Measurements from ENCODE around the gene GRID1. TPM values are rescaled to one million over a fixed set of nuclear protein-coding genes. Genes with fewer than 3 reads are reported as not detected.

GRID1 gene
- total and polyA plus RNA-seq, 9 of the 15 experiments (the other 6 are each of a cell fraction or from before 2014, with no cell fraction given): 0.01 to 7.2 (median 1.2) TPM

GRCh38 chr10:85914720-85915119 lies 451.9 kb downstream of the GRID1 start:
- intact Hi-C loops (cut with micrococcal nuclease): no loop called here

GRCh38 chr10:85908462-85908861 lies 458.1 kb downstream of the GRID1 start:
- no TSS peak for BruUV-seq (replicated peaks)
- Histone ChIP-seq H3K4me1 (replicated peaks in 1 of 2; ENCODE audit: control insufficient read depth in 2 of 2, insufficient read depth in 2 of 2, low read length in 2 of 2) (no peaks in the 10 kb centered on the region), H3K79me2 (ENCODE audit: control insufficient read depth, insufficient read depth, low read length) (no peaks in the 10 kb centered on the region), H3K4me3 (no peak overlapping the region), H3K4me2 (ENCODE audit: insufficient read depth, low read length) (no peak overlapping the region), H3K9ac (ENCODE audit: insufficient read depth in 1 of 2, low read depth in 2 of 2, low read length in 2 of 2) (no peak overlapping the region), H4K20me1 (replicated peaks; ENCODE audit: control insufficient read depth, insufficient read depth, low read length) (no peaks in the 10 kb centered on the region), H3K9me3 (replicated peaks; ENCODE audit: control insufficient read depth, insufficient read depth, low read depth, low read length) (no peaks in the 10 kb centered on the region), H3K27ac (ENCODE audit: extremely low read depth, low read depth, low read length) (no peak overlapping the region), H3K36me3 (ENCODE audit: control insufficient read depth, insufficient read depth, low read length) (no peaks in the 10 kb centered on the region), H3K27me3 (ENCODE audit: control insufficient read depth in 2 of 2, insufficient read depth in 2 of 2, low read length in 2 of 2) (no peaks in the 10 kb centered on the region; a peak in 1 of 5 replicates), H2AFZ (ENCODE audit: low read depth, low read length) (no peak overlapping the region), H3K9me1 (ENCODE audit: control insufficient read depth, insufficient read depth, low read length) (no peaks in the 10 kb centered on the region)
- 4% methylated on average over 3 of the region's 3 CpGs for WGBS (ENCODE audit: insufficient coverage, low coverage, missing lambda C conversion rate)
- intact Hi-C loops (cut with micrococcal nuclease): no loop called here
- CTCF ChIA-PET (ENCODE audit: low intra/inter-chr PET ratio): no interaction called here
- ATAC-seq (no peak), DNase-seq (ENCODE audit: extremely low read depth in 1 of 4, low spot score in 3 of 4) (no peak), FAIRE-seq (no peak)
- in situ Hi-C loops (cut with MboI): no loop called here
- POLR2A ChIA-PET: no interaction called here
- TF ChIP-seq ZNF316 (IDR thresholded peaks at IDR 0.05) (peak; percentile 61), MAFG (tag; conservative IDR thresholded peaks at IDR 0.05) (peak; percentile 33; the same call in 1 of the 2 replicates), MAFF (IDR thresholded peaks at IDR 0.05; ENCODE audit: low read length) (peak; percentile 23; the same call in 1 of the 2 replicates), ZFP91 (CRISPR knock-in tag; IDR thresholded peaks at IDR 0.05) (no peak), TCF3 (CRISPR knock-in tag; IDR thresholded peaks at IDR 0.05) (no peak), ZNF384 (IDR thresholded peaks at IDR 0.05; ENCODE audit: low read depth, low read length) (no peak), CCAR2 (IDR thresholded peaks at IDR 0.05; ENCODE audit: low read depth, low read length) (no peak), ZNF830 (CRISPR knock-in tag; IDR thresholded peaks at IDR 0.05) (no peak), MTF1 (CRISPR knock-in tag; IDR thresholded peaks at IDR 0.05; ENCODE audit: borderline replicate concordance) (no peak), ZSCAN29 (IDR thresholded peaks at IDR 0.05) (no peak), SMC3 (conservative IDR thresholded peaks at IDR 0.05; ENCODE audit: insufficient read depth, low read depth, low read length) (no peak), HDAC1 (IDR thresholded peaks at IDR 0.05) (no peak), CBX1 (IDR thresholded peaks at IDR 0.05; ENCODE audit: low read depth) (no peak), ZNF311 (CRISPR knock-in tag; IDR thresholded peaks at IDR 0.05) (no peak), RBM22 (IDR thresholded peaks at IDR 0.05; ENCODE audit: low read depth, low read length, poor library complexity, severe bottlenecking) (no peak), MCM2 (IDR thresholded peaks at IDR 0.05; ENCODE audit: low read depth) (no peak)

More at GRCh38 chr10:85914720-85915119, 451.9 kb downstream of the GRID1 start:
- no peak for ATAC-seq
- H3K27me3 ChIP-seq (ENCODE audit: control insufficient read depth in 2 of 2, insufficient read depth in 2 of 2, low read length in 2 of 2): peaks cover 0 to 3% of the 10 kb centered on the region in 2 experiments; a peak in 2 of 5 replicates
- no peaks in the 10 kb centered on the region for H3K4me1 ChIP-seq (replicated peaks in 1 of 2; ENCODE audit: control insufficient read depth in 2 of 2, insufficient read depth in 2 of 2, low read length in 2 of 2)
- in situ Hi-C loops (cut with MboI): no loop called here
- WGBS (ENCODE audit: insufficient coverage, low coverage, missing lambda C conversion rate): 0% methylated on average over 3 of the region's 3 CpGs
- no peak overlapping the region for H3K9ac ChIP-seq (ENCODE audit: insufficient read depth in 1 of 2, low read depth in 2 of 2, low read length in 2 of 2)
- no peak for DNase-seq (ENCODE audit: extremely low read depth in 1 of 4, low spot score in 3 of 4)
- POLR2A ChIA-PET: no interaction called here
- BruUV-seq (replicated peaks): no TSS peak
- TF ChIP-seq ZFPM2 (CRISPR knock-in tag; IDR thresholded peaks at IDR 0.05): no peak
- H3K27ac ChIP-seq (ENCODE audit: extremely low read depth, low read depth, low read length): no peak overlapping the region
- FAIRE-seq: no peak
- H3K4me3 ChIP-seq: no peak overlapping the region
- no peaks in the 10 kb centered on the region for H3K79me2 ChIP-seq (ENCODE audit: control insufficient read depth, insufficient read depth, low read length)
- CTCF ChIA-PET (ENCODE audit: low intra/inter-chr PET ratio): no interaction called here
- H2AFZ ChIP-seq (ENCODE audit: low read depth, low read length): no peak overlapping the region
- no peaks in the 10 kb centered on the region for H3K9me3 ChIP-seq (replicated peaks; ENCODE audit: control insufficient read depth, insufficient read depth, low read depth, low read length)
- H4K20me1 ChIP-seq (replicated peaks; ENCODE audit: control insufficient read depth, insufficient read depth, low read length): no peaks in the 10 kb centered on the region
- H3K4me2 ChIP-seq (ENCODE audit: insufficient read depth, low read length): no peak overlapping the region
- no peaks in the 10 kb centered on the region for H3K36me3 ChIP-seq (ENCODE audit: control insufficient read depth, insufficient read depth, low read length)
- H3K9me1 ChIP-seq (ENCODE audit: control insufficient read depth, insufficient read depth, low read length): no peaks in the 10 kb centered on the region
